ENCODE results near the gene ATXN1.
A peak's percentile ranks its signal among the peaks of the same experiment; 100 is the strongest.
"Not testable (repeated sequence)": the region's sequence is repeated elsewhere in the genome, so short reads cannot be mapped to it uniquely, and the experiment has no call there.

ATXN1 gene

GRCh38 chr6:16706911-16707783 is 54.1 kb downstream of the ATXN1 start:
- no peaks in the 10 kb centered on the region for H3K27me3 ChIP-seq (ENCODE audit: insufficient read depth, poor library complexity, severe bottlenecking)
- H3K4me3 ChIP-seq (replicated peaks; ENCODE audit: insufficient read depth, low read length) = no peak overlapping the region
- peak overlapping the region; percentile 54 for H3K27ac ChIP-seq (replicated peaks)
- TF ChIP-seq REST (IDR thresholded peaks at IDR 0.05; ENCODE audit: insufficient replicate concordance, low read depth) (no peak), SPI1 (IDR thresholded peaks at IDR 0.05; ENCODE audit: borderline replicate concordance, low read depth) (peak; percentile 61; the same call in 1 of the 2 replicates)
- DNase-seq (ENCODE audit: low read depth in 1 of 2, low spot score in 1 of 2) = no peak

GRCh38 chr6:16706491-16706890 is 54.8 kb downstream of the ATXN1 start:
- peak overlapping the region; percentile 54 for H3K27ac ChIP-seq (replicated peaks)
- not testable (repeated sequence) for H3K27me3 ChIP-seq (ENCODE audit: insufficient read depth, poor library complexity, severe bottlenecking); H3K4me3 ChIP-seq (replicated peaks; ENCODE audit: insufficient read depth, low read length)
- DNase-seq (ENCODE audit: low read depth in 1 of 2, low spot score in 1 of 2) = peak in 1 of 2 experiments; percentile 84
- TF ChIP-seq SPI1 (IDR thresholded peaks at IDR 0.05; ENCODE audit: borderline replicate concordance, low read depth) = peak; percentile 36; the same call in 1 of the 2 replicates

DNA sequence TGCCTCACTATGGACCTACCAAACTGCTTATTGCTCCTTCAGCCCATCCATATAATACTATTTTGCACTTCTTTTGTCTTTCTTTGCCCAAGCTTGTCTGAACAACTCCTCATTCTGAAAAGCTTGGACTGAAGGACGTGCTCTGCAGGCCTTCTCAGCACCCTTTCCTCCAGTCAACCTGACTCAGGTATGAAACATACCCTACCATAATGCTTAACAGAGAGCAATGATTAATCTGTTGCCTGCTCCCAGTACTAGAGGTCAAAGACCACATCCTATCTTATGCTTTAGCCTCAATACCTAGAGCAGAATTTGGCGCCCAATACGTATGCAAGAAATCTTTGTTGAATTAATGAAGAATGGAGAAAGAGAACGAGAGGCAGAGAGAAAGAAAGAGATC is 55.2 kb downstream of the ATXN1 start:
- DNase-seq (ENCODE audit: low read depth in 1 of 2, low spot score in 1 of 2) = no peak
- peak overlapping the region; percentile 38 for H3K27ac ChIP-seq (replicated peaks)
- H3K27me3 ChIP-seq (ENCODE audit: insufficient read depth, poor library complexity, severe bottlenecking) = no peaks in the 10 kb centered on the region
- H3K4me3 ChIP-seq (replicated peaks; ENCODE audit: insufficient read depth, low read length) = no peak overlapping the region
- TF ChIP-seq SPI1 (IDR thresholded peaks at IDR 0.05; ENCODE audit: borderline replicate concordance, low read depth) = no peak
- no peak for TF ChIP-seq POLR2AphosphoS5 (IDR thresholded peaks at IDR 0.05; ENCODE audit: low read depth)
- TF ChIP-seq REST (IDR thresholded peaks at IDR 0.05; ENCODE audit: insufficient replicate concordance, low read depth) = no peak
- TF ChIP-seq, protein P1, sequence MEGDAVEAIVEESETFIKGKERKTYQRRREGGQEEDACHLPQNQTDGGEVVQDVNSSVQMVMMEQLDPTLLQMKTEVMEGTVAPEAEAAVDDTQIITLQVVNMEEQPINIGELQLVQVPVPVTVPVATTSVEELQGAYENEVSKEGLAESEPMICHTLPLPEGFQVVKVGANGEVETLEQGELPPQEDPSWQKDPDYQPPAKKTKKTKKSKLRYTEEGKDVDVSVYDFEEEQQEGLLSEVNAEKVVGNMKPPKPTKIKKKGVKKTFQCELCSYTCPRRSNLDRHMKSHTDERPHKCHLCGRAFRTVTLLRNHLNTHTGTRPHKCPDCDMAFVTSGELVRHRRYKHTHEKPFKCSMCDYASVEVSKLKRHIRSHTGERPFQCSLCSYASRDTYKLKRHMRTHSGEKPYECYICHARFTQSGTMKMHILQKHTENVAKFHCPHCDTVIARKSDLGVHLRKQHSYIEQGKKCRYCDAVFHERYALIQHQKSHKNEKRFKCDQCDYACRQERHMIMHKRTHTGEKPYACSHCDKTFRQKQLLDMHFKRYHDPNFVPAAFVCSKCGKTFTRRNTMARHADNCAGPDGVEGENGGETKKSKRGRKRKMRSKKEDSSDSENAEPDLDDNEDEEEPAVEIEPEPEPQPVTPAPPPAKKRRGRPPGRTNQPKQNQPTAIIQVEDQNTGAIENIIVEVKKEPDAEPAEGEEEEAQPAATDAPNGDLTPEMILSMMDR (IDR thresholded peaks at IDR 0.05; ENCODE audit: insufficient read depth, low read length) = no peak
- no peak for TF ChIP-seq GABPA (IDR thresholded peaks at IDR 0.05; ENCODE audit: low read depth)

- Histone ChIP-seq H3K4me3 (replicated peaks; ENCODE audit: insufficient read depth, low read length) (no peak overlapping the region), H3K27ac (replicated peaks) (peak overlapping the region; percentile 46), H3K27me3 (ENCODE audit: insufficient read depth, poor library complexity, severe bottlenecking) (no peaks in the 10 kb centered on the region)
- TF ChIP-seq POLR2AphosphoS5 (IDR thresholded peaks at IDR 0.05; ENCODE audit: low read depth) (no peak), SPI1 (IDR thresholded peaks at IDR 0.05; ENCODE audit: borderline replicate concordance, low read depth) (peak; percentile 92), GABPA (IDR thresholded peaks at IDR 0.05; ENCODE audit: low read depth) (no peak)
- DNase-seq (ENCODE audit: low read depth in 1 of 2, low spot score in 1 of 2) = peak in 1 of 2 experiments; percentile 53
Observed at GRCh38 chr6:16705081-16705993, 55.9 kb downstream of the ATXN1 start.

Measured in HL-60 (cell line).